CD4-positive, alpha-beta T cell treated with Interleukin-4 for 1 hour (primary cell): ENCODE measurements around the gene LAMB1.
"Not testable (repeated sequence)": the region's sequence is repeated elsewhere in the genome, so short reads cannot be mapped to it uniquely, and the experiment has no call there.

ENCODE experiments used
- DNase-seq, 2 donors: peaks; one replicate each; pipeline ENCODE4 v3.0.0-alpha.2; 2020 to 2022

Gene LAMB1

DNA sequence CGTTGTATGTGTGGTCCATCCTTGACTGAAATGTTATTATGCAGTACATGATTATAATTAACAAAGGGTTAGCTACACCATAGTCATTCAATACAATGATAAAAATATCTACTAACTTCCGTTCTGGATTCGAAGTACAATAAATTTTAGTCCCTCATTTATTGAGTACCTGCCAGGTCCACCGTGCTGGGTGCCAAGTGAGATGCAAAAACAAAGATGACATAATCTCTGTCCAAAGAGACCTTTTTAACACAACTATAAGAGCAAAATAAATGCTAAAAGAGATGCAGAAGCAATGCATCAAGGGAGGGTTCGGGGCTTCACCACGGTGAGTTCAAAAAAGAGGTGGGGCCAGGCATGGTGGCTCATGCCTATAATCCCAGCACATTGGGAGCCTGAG is 33.1 kb downstream of the LAMB1 start:
- DNase-seq, result no peak

DNA sequence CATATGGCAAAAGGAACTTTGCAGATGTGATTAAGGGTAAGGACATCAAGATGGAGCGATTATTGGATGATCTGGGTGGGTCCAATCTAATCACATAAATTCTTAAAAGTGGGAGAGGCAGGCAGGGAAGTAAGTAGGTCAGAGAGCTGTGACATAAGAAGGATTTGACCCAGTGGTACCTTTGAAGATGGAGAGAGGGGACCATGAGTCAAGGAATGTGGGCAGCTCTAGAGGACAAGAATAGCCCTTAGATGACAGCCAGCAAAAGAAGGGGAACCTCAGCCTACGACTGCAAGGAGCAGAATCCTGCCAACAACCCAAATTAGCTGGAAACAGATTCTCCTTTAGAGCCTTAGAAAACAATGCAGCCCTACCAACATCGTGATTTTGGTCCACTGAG is 34.5 kb downstream of the LAMB1 start:
- no peak for DNase-seq

DNA sequence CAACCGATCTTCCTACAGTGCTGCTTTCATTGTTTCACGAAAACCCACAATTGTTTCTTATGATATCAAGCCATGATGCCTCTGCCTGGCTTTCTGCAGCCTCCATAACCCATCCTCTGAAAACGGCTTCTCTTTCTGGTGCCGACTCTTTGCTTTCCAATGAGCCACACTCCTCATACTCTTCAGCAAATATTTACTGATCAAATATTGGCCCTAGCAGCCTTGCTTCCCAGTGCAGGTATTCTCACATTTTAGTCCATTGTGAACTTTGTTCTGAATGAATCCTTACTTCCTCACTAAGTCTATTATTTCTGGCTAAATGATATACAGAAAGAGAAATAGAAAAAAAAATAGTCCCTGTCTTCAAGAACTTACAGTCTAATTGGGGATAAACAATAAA is 35.5 kb downstream of the LAMB1 start:
- DNase-seq, result no peak

DNA sequence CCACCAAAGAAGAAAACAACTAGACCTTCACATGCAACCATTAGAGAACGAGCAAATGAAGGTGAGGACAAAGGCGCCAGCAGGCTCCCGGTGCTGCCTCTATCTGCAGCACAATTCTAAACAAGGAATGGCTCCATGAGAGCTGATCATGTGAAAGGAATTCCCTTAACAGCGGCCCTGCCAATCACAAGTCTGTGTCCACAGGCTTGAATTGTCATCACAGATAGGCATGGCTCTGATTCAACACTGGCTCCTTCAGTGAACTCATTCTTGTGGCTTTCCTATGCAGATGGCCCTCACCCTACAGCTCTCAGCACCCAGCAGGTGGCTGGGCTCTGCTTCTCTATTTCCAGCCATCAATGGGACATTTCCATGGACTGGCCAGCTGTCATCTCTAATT is 36.2 kb downstream of the LAMB1 start:
- no peak for DNase-seq

DNA sequence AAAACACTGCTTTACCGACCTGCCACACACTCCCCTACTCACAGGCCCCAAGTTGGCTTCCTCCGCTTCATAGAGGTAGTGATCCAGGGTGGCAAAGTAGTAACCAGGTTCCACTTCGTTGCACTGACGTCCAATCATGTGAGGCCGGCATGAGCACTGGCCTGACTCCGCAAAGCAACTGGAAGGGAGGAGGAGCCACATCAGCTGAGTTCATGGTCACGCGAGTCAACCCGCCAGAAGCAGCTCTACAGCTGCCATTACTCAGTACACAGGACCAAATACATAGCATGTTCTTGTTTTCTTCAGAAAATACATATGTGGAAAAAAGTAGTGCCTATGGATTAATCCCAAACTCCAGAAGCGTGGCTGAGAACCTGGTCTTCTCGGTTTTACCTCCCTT is 38.5 kb downstream of the LAMB1 start:
- DNase-seq, result no peak

DNA sequence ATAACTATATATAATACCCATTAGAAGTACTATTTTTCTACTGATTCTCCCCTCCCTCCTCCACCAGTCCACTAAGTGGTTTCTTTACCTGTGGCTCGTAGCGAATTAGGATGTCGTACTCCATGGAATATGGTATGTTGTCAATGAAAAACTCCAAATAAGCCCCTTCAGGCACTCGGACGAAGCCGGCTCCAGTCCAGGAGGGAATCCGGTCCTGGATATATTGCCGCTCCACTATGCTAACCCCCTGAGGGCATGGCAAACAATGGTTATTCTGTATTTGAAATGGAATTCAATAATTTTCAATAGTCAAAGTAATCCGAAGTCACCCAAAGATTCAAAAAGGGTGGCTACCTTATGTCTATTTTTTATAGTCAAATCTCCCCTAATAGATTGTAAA is 40.1 kb downstream of the LAMB1 start:
- no peak for DNase-seq

DNA sequence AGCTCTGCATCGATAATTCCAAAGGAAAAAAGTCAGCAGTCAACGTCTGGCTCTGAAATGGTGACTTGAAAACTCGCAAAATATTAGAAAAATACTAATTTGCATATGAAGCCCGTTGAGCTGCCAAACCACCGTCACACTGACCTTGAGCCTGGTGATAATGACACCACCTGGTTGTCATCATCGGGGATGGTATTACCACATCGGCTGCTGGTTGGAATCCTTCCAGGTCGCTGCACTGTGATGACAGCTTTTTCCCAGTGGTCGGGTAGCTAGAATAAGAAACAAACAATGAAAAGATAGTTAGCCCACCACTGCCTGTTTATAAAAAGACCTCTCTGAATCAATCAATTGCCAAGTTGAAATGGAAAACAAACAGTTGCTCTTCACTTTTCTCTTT is 41.6 kb downstream of the LAMB1 start:
- no peak for DNase-seq

DNA sequence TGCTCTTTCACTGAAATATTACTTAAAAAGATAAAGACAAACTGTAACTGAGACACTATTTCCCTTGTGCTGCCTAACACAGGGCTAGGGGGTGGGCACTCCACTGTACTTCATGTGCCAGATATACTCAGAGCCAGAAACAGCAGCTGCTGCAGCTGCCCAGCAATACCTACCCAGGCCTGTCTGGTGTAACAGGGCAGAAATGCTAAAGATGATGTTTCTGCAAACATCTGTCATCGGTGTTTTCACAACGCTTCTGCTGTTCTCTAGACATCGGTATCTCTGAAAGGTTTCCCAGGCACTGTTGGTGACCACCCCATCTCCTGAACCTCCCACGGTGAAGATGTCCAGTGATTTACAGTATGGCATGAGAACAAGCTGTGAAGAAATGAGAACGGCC is 42.7 kb downstream of the LAMB1 start:
- DNase-seq, result no peak

DNA sequence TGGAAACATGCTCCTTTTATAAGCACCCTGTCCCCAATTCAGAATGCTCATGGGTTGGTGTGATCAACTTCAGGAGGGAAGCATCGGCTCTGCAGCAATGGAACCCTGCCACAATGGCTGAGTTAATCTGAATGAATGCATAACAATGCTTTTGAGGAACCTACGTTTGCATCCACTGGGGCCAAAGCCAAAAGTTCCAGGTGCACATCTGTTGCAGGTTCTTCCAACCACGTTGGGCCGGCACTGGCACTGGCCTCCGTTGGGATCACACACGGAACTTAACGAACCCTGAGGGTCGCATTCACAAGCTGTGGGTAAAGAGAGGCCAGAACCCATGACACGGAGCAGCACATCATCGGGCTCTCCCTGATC is 43.4 kb downstream of the LAMB1 start:
- DNase-seq, result no peak

DNA sequence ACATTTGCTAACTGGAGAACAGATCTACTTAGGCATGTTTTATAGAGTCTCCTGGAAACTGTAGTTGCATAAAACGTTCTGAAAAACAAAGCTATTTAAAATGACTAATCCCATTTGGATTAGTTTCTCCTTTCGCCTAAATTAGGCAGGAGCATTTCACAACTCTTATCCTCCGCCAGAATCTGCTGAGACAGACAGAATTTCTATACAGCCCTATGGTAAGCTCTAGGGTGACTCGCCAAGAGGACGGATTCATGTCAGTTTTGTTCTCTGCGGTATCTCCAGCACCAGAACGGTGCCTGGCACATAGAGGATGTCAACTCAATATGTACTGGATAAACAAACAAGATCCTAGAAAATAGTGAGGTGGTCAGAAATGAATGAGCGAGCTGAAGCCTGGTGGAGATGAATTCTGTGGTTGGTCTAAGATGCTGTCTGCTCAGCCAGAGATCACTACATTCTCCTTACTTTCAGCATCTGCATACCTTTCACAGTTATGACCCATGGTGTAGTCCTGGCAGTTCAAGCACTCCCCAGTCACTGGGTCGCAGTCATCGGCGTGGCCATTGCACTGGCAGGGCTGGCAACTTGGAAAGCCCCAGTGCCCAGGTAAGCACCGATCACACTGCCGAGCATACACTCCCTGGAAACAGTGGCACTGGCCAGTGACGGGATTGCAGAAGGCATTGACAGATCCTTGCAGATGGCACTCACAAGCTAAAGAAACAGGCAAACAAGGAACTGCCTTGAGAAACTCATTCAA is 44.0 kb downstream of the LAMB1 start:
- DNase-seq, result no peak

DNA sequence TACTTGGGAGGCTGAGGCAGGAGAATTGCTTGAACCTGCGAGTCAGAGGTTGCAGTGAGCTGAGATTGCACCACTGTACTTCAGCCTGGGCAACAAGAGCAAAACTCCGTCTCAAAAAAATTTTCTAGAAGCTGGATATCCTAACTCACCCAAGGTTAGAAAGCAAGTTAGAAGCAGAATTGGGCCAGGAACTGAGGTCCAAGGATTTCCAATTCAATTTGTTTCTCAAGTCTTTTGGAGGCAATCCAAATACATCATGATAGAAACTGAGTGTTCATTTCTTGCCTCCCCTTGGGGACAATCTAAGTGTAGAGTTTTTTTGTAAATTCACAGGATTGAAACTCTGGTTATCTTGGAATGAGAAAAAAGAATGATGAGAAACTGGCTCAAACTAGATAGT is 45.5 kb downstream of the LAMB1 start:
- DNase-seq, result no peak

DNA sequence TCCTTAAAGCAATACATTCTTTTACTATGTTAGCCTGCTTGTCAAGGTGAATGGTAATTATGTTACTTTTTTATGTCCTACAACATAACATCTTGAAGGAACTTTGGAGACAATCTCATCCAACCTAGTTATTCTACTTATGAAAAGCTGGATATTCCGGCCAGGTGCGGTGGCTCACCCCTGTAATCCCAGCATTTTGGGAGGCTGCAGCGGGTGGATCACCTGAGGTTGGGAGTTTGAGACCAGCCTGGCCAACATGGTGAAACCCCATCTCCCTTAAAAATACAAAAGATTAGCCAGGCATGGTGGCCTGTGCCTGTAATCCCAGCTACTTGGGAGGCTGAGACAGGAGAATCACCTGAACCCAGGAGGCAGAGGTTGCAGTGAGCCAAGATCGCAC is 46.0 kb downstream of the LAMB1 start:
- DNase-seq, result not testable (repeated sequence)

DNA sequence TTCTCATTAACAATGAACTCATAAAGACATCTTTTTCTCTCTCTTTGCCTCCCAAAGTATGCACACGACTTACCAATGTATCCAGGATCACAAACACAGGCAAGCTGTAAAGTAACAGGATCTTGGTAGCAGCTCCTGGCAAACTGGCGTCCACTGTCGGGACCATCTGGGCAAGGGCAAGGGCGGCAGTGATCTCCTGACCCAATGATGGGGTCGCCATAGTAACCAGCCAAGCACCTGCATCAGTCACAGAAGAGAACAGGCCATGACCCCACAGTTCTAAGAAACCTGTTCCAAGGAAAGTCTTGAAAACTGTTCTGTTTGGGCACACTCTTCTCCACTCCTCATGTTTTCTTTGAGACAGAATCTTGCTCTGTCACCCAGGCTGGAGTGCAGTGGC is 47.6 kb downstream of the LAMB1 start:
- DNase-seq, result no peak

DNA sequence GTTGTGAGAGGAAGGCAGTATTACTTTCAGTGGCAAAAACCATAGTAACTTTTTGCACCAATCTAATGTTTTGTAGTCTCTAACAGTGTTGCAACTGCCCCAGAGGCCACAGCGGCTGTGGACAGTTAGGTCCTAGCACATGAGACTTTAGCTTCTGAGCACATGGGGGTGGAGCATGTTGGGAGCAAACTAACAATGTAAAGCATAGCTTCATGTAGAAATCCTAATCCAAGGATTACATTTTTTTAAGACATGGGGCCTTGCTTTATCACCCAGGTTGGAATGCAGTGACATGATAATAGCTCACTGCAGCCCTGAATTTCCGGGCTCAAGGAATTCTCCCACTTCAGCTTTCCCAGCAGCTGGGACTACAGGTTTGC is 49.0 kb downstream of the LAMB1 start:
- DNase-seq, result no peak

DNA sequence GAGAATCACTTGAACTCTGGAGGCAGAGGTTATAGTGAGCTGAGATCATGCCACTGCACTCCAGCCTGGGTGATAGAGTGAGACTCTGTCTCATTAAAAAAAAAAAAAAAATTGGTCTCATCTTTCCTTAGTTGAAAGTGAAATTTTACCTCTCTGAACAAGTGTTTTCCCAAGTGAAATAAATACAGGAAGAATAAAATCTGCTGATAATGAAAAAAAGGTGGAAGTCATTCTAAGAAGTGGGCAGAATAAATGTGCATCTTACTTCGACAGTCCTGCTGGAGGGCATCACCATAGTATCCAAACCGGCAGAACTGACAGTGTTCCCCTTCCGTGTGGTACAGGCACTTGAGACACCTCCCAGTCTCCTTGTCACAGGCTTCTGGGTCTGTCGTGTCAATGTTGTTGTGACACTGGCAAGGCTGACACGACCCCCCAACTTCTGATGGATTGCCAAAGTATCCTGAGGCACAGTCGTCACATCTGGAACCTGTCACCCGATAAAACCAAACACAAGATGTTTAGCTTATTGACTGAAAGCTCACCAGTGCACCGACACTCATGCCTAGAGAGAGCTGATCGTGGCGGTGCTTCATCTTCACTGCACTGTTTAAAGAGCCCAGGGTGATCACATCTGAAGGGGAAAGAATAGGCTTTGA is 49.6 kb downstream of the LAMB1 start:
- DNase-seq, result no peak

DNA sequence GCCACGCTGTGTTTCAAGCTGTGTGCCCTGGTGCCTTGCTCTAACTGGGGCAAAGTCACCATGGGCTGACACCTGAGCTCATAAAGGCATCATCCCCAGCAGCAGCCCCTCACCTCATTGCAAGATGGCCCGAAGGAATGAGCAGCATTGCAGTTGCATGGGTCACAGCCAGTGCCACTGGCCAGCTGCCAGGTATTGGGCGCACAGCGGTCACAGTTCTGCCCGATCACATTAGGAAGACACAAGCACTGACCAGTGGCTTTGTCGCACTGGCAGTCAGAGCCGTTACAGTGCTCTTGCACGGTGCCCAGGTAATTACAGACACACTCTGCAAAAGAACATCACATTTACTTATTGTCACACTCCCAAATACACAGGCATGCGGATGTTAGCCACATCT is 51.1 kb downstream of the LAMB1 start:
- no peak for DNase-seq

DNA sequence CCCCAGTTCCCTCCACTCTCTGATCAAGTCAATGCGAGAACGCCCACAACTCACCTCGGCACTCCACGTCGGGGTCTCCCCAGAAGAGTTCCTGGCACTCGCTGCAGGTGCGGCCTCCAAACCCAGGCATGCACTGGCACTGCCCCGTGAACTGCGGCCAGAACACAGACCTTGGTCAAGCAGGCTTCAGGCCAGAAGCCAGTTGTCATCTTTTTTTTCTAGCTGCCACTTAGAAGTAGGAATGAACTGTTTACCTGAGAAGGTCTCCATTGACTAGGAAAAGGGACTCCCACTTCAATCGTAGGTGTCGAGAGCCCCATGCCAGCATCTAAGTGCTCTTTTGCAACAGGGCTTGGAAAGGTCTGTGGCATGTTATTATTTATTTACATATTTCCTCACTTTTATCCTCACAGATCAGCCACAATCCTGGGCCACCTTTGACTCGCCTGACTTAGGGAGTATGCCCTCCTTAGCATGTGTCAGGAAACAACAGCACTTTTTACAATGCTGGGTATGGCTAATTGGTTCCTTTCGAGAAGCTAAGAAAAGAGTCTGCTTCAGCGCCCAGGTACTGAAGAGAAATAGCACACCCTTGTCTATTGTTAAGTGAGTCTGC is 51.7 kb downstream of the LAMB1 start:
- no peak for DNase-seq

DNA sequence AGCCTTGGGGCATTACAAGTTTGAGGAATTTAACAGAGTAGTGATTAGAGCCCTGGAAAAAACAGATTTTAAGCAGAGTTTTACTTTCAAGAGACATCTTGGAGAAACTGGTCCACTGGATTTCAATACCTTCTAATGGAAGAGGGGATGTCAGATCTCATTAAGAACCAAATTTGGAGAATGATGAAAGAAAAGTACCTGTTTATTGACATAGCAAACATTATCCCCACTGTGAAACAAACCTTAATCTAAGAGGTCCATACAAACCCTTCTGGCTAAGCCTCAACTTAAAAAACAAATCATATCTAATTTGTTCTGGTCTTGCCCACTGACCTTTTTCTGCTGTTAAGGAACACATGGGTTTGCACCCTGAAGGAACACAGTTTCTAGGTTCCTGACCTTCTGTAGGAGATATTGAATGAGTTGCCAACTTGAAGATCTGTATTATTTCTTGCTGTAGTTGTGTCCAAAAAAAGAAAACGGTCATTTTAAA is 53.5 kb downstream of the LAMB1 start:
- no peak for DNase-seq

DNA sequence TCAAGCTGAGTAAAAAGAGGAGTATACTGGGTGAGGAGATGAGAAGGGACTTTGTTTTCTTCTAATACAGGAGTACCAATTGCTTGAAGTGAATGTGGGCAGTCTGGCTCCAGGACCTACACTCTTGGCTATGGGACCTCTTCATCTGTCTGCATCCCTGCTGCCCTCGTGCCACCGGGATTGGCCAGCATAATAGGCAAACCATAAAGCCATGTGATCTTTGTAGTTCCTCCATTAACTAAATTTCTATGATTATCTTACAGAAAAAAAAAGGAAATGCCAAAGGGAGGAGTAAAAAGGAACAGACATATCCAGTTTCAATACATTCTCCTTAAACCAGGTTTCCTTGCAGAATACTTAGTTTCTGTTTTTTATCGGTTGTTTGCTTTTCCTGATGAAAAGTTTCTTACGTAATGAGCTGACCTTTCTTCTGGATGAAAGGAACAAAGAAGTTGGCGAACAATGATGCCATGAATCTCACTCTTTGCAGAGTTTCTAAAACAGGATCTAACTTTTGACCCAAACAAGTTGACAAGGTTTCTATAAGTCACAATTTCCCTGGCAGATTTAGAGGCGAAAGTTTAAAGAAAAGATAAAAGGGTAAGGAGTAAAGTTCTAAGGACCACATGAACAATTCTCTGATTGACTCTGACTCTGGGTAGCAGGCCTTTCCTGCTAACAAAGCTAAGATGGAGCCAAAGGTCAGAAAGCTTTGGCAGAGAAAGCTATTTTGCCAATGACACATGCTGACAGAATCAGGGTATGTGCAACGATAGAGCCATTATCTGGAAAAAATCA is 54.1 kb downstream of the LAMB1 start:
- no peak for DNase-seq

DNA sequence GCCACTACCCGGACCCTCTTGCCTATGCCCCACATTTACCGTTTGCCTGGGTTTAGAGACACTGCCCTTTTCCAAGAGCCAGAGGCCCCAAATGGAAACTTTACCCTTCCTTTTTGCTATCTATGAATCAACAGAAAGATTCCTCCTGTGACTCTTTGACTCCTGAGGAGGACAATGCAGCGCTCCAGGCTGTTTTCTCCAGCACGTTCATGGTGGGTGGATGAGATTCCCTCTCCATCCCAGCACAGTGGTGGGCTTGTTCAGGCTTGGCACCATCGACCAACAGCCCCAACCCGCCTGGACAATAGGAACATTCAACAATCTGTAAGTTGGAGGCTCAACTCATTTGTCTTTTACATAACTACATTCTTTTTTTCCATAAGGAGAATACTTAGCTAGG is 56.1 kb downstream of the LAMB1 start:
- no peak for DNase-seq

DNA sequence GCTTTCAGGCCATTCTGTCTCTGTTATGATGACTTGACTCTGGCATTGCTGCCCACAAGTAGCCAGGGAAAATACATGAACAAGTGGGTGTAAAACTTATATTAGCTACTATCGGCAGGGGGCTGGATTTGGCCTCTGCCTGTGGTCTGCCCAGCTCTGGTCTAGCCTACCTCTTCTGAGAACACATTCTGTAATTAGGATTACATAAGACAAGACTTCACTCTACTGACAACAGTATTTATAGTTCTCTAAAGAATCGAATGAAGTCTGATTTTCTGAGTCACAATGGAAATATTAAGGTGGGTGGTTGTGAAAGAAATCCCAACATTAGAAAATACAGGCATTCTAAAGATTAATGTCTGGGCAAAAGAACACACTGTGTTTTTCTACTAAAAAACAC is 56.5 kb downstream of the LAMB1 start:
- no peak for DNase-seq

DNA sequence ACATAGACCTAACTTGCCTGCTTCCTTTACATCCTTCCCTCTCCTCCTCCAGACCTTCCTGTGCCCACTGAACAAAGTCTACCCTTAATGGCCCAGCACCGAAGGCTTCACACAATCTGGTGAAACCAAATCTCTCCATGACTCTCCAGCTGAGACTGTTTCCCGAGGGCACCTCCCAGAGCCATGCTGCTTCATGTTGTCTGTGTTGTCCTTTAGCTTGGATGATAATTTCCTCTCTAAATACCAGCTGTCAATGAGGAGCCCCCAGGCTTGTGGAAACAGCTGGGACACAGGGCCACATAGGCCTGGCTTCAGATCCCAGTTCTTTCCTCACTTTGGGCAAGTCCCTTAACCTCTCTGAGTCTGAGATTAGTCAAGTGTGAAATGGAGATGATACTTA is 57.6 kb downstream of the LAMB1 start:
- no peak for DNase-seq

DNA sequence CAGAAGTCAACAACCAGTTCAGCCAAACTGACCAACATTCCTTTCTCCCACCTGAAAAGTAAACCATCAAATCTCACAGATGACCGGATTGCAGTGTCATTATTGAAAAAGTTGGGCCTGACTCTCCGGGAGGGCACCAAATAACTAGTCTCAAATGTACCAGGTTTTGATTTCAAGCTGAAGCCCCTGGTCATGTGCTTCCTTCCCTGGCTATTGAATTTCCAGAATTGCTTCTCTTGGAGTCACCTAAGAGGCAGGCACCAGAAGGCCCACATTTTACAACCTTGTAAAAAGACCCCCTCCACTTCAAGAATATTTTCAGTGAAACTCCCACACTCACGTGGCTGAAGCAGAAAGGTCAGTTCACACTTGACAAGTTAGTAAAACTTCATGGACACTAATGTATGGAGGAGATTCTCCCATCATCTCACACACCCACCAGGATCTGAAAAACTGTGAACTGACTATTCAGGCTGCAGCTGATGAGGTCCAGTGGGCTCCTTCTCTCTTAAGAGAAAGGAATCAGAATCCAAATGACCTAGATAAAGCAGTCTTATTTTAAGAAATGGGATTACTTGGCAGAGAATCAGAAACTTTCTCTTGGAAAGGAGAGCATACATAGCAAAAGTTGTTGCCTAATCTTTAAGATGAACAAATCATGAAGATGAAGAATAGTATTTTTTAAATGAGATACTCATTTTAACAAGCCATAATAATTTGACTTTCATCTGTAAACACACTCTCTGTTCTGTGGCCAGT is 58.4 kb downstream of the LAMB1 start:
- no peak for DNase-seq
